Karpas-422 (cell line): ENCODE results near the gene RNF125. TPM values are rescaled to one million over a fixed set of nuclear protein-coding genes. Genes with fewer than 3 reads are reported as not detected.
"Not testable (repeated sequence)": the region's sequence is repeated elsewhere in the genome, so short reads cannot be mapped to it uniquely, and the experiment has no call there.

ENCODE experiments used
- DNase-seq: peaks from one replicate; pipeline ENCODE4 v3.0.0-alpha.2; 2015
- H2AFZ ChIP-seq: fragments of 200-600 bp; sonication (generic); 2 replicates; pipeline ENCODE4 v1.6.1; 2014; ENCODE audit warnings: antibody characterized with exemption, low read length, mixed read lengths
- H3K27ac ChIP-seq: fragments of 200-600 bp; sonication (generic); 2 replicates; pipeline ENCODE4 v1.5.1; 2014; ENCODE audit warnings: mild to moderate bottlenecking, low read length, moderate library complexity
- H3K27me3 ChIP-seq: fragments of 200-600 bp; sonication (generic); 2 replicates; pipeline ENCODE4 v1.6.1; 2014; ENCODE audit warnings: low read length, mixed read lengths
- H3K36me3 ChIP-seq: fragments of 200-600 bp; sonication (generic); 2 replicates; pipeline ENCODE4 v1.6.1; 2014; ENCODE audit warnings: low read length, mixed read lengths; ENCODE audit not compliant: insufficient read depth
- H3K4me1 ChIP-seq: fragments of 200-600 bp; sonication (generic); 2 replicates; pipeline ENCODE4 v1.6.1; 2014; ENCODE audit warnings: mild to moderate bottlenecking, low read length, mixed read lengths
- H3K4me2 ChIP-seq: fragments of 200-600 bp; sonication (generic); 2 replicates; pipeline ENCODE4 v1.6.1; 2014; ENCODE audit warnings: low read length, low read depth, mild to moderate bottlenecking; ENCODE audit not compliant: poor library complexity, severe bottlenecking
- H3K4me3 ChIP-seq: fragments of 200-600 bp; sonication (generic); 2 replicates; pipeline ENCODE4 v1.5.1; 2014; ENCODE audit warnings: mild to moderate bottlenecking, antibody characterized with exemption, low read length, mixed read lengths
- H3K79me2 ChIP-seq: fragments of 200-600 bp; sonication (generic); 2 replicates; pipeline ENCODE4 v1.6.1; 2014; ENCODE audit warnings: mild to moderate bottlenecking, low read length, mixed read lengths
- H3K9ac ChIP-seq: fragments of 200-600 bp; sonication (generic); 2 replicates; pipeline ENCODE4 v1.6.0; 2014; ENCODE audit warnings: low read length
- H3K9me2 ChIP-seq: fragments of 200-600 bp; sonication (generic), shearing (Covaris generic); replicated peaks from 2 replicates; pipeline ENCODE4 v1.6.0; 2014; ENCODE audit warnings: mild to moderate bottlenecking, low read length, moderate library complexity; ENCODE audit not compliant: insufficient read depth
- H3K9me3 ChIP-seq: fragments of 300-700, 200-600 bp; sonication (generic); 2 replicates; pipeline ENCODE4 v1.6.1; 2014; ENCODE audit warnings: low read length, mixed read lengths
- H4K20me1 ChIP-seq: fragments of 200-600 bp; sonication (generic); 2 replicates; pipeline ENCODE4 v1.6.1; 2014; ENCODE audit warnings: mild to moderate bottlenecking, antibody characterized with exemption, low read length, low read depth; ENCODE audit not compliant: insufficient read depth
- total RNA-seq: library from RNA; depleted of rRNA; stranded (reverse); fragments of >200 nt; shearing (Covaris generic); gene quantifications from 2 replicates; pipeline ENCODE4 v1.2.3, GENCODE V29; 2014; ENCODE audit warnings: low replicate concordance

RNF125 gene
- total RNA-seq, 1 experiment from 2014 or later, result not detected

- H3K4me1 ChIP-seq, result no peaks in the 10 kb centered on the region
- H2AFZ ChIP-seq, result no peak overlapping the region
- no peaks in the 10 kb centered on the region for H4K20me1 ChIP-seq
- H3K4me2 ChIP-seq, result no peak overlapping the region
- H3K4me3 ChIP-seq, result no peak overlapping the region
- no peak for DNase-seq
- H3K27me3 ChIP-seq, result no peaks in the 10 kb centered on the region
- no peaks in the 10 kb centered on the region for H3K79me2 ChIP-seq
- H3K9ac ChIP-seq, result no peak overlapping the region
- no peaks in the 10 kb centered on the region for H3K36me3 ChIP-seq
- peaks cover 3% of the 10 kb centered on the region; the same call in 1 of the 2 replicates for H3K9me3 ChIP-seq
- no peaks in the 10 kb centered on the region for H3K9me2 ChIP-seq
- H3K27ac ChIP-seq, result no peak overlapping the region
These were observed 35.6 kb upstream of the RNF125 start for GRCh38 chr18:31983020-31983419.

GRCh38 chr18:31983976-31984375, 34.6 kb upstream of the RNF125 start:
- Histone ChIP-seq H3K4me2 (no peak overlapping the region), H3K4me3 (no peak overlapping the region), H3K79me2 (no peaks in the 10 kb centered on the region), H3K27me3 (no peaks in the 10 kb centered on the region), H3K4me1 (no peaks in the 10 kb centered on the region), H3K9me3 (peaks cover under 1% of the 10 kb centered on the region; the same call in 1 of the 2 replicates), H3K27ac (no peak overlapping the region), H3K9ac (no peak overlapping the region), H4K20me1 (no peaks in the 10 kb centered on the region), H3K36me3 (no peaks in the 10 kb centered on the region), H3K9me2 (no peaks in the 10 kb centered on the region), H2AFZ (no peak overlapping the region)
- DNase-seq, result no peak

- Histone ChIP-seq H3K9ac (no peak overlapping the region), H3K27ac (no peak overlapping the region), H3K4me3 (no peak overlapping the region), H3K9me3 (no peaks in the 10 kb centered on the region), H3K4me2 (no peak overlapping the region), H3K27me3 (no peaks in the 10 kb centered on the region), H3K36me3 (no peaks in the 10 kb centered on the region), H3K79me2 (no peaks in the 10 kb centered on the region), H2AFZ (no peak overlapping the region), H3K4me1 (no peaks in the 10 kb centered on the region), H4K20me1 (no peaks in the 10 kb centered on the region), H3K9me2 (no peaks in the 10 kb centered on the region)
- no peak for DNase-seq
These were observed 27.8 kb upstream of the RNF125 start for GRCh38 chr18:31990823-31991222.

- Histone ChIP-seq H3K9me3 (no peaks in the 10 kb centered on the region), H3K9me2 (no peaks in the 10 kb centered on the region), H3K36me3 (no peaks in the 10 kb centered on the region), H3K4me3 (no peak overlapping the region), H3K4me1 (no peaks in the 10 kb centered on the region), H3K27ac (no peak overlapping the region), H2AFZ (no peak overlapping the region), H3K4me2 (no peak overlapping the region), H3K79me2 (no peaks in the 10 kb centered on the region), H3K9ac (no peak overlapping the region), H3K27me3 (no peaks in the 10 kb centered on the region), H4K20me1 (no peaks in the 10 kb centered on the region)
- DNase-seq, result no peak
These were observed 22.6 kb upstream of the RNF125 start for GRCh38 chr18:31996007-31996406.

DNA sequence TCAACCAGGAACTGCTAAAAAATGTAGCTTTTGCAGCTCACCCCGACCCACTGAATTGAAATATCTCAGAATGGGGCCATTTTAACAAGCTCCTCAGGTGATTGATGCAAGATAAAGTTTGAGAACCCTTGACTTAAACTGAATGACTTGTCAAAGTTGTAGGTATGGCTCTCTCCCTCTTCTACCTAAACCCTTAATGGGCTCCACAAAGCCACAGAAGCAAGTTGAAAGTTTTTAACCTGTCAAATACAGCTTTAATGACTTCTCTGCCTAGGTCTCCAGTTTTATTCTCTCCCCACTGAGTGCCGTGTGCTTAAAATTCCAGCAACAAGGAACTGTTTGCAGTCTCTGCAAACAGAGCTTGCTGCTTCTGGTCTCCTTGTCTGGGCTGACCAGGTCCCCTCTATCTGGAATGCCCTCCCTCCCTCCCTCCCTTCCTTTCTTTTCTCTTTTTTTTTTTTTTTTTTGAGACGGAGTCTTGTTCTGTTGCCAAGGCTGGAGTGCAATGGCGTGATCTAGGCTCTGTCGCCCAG, 19.7 kb upstream of the RNF125 start:
- Histone ChIP-seq H3K27me3 (no peaks in the 10 kb centered on the region), H3K9ac (no peak overlapping the region), H4K20me1 (no peaks in the 10 kb centered on the region)

GRCh38 chr18:32001141-32001540, 17.5 kb upstream of the RNF125 start:
- H3K4me2 ChIP-seq, H3K27me3 ChIP-seq, H3K4me1 ChIP-seq, H3K36me3 ChIP-seq, H3K27ac ChIP-seq, H3K4me3 ChIP-seq, H3K9me3 ChIP-seq, H3K9ac ChIP-seq, H3K9me2 ChIP-seq, H4K20me1 ChIP-seq, H3K79me2 ChIP-seq, DNase-seq, H2AFZ ChIP-seq: not testable (repeated sequence)

More for the DNA sequence above, 19.7 kb upstream of the RNF125 start:
- no peak for DNase-seq
- Histone ChIP-seq H3K9me2 (no peaks in the 10 kb centered on the region), H3K4me2 (no peak overlapping the region), H3K4me1 (no peaks in the 10 kb centered on the region), H3K9me3 (no peaks in the 10 kb centered on the region), H3K4me3 (no peak overlapping the region), H3K36me3 (no peaks in the 10 kb centered on the region), H2AFZ (no peak overlapping the region), H3K79me2 (no peaks in the 10 kb centered on the region), H3K27ac (no peak overlapping the region)

DNA sequence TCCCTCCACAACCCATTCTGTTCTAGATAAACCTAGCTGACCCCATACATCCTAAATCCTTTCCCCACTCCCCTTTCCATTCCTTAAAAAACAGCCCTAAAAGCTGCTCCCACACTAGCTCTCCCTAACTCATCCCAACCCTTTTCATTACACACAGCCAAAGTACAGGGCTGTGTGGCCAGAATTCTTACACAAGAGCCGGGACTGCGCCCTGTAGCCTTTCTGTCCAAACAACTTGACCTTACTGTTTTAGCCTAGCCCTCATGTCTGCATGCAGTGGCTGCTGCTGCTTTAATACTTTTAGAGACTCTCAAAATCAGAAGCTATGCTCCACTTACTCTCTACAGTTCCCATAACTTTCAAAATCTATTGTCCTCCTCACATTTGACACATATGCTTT, 14.8 kb upstream of the RNF125 start:
- H3K4me3 ChIP-seq, H2AFZ ChIP-seq, H3K79me2 ChIP-seq: not testable (repeated sequence)

GRCh38 chr18:32010124-32010721, 8.4 kb upstream of the RNF125 start:
- Histone ChIP-seq H4K20me1 (no peaks in the 10 kb centered on the region), H3K4me1 (no peaks in the 10 kb centered on the region), H3K4me3 (no peak overlapping the region), H3K9me2 (no peaks in the 10 kb centered on the region), H2AFZ (no peak overlapping the region), H3K79me2 (no peaks in the 10 kb centered on the region), H3K36me3 (no peaks in the 10 kb centered on the region), H3K4me2 (no peak overlapping the region), H3K27ac (no peak overlapping the region), H3K27me3 (no peaks in the 10 kb centered on the region), H3K9ac (no peak overlapping the region), H3K9me3 (no peaks in the 10 kb centered on the region)
- no peak for DNase-seq

More for the DNA sequence above, 14.8 kb upstream of the RNF125 start:
- H3K4me2 ChIP-seq, H3K9me2 ChIP-seq, H3K9ac ChIP-seq, H3K9me3 ChIP-seq, DNase-seq, H3K36me3 ChIP-seq, H3K27me3 ChIP-seq, H3K4me1 ChIP-seq, H3K27ac ChIP-seq, H4K20me1 ChIP-seq: not testable (repeated sequence)
